Measurements from ENCODE around the gene FASTK.

FASTK gene

DNA sequence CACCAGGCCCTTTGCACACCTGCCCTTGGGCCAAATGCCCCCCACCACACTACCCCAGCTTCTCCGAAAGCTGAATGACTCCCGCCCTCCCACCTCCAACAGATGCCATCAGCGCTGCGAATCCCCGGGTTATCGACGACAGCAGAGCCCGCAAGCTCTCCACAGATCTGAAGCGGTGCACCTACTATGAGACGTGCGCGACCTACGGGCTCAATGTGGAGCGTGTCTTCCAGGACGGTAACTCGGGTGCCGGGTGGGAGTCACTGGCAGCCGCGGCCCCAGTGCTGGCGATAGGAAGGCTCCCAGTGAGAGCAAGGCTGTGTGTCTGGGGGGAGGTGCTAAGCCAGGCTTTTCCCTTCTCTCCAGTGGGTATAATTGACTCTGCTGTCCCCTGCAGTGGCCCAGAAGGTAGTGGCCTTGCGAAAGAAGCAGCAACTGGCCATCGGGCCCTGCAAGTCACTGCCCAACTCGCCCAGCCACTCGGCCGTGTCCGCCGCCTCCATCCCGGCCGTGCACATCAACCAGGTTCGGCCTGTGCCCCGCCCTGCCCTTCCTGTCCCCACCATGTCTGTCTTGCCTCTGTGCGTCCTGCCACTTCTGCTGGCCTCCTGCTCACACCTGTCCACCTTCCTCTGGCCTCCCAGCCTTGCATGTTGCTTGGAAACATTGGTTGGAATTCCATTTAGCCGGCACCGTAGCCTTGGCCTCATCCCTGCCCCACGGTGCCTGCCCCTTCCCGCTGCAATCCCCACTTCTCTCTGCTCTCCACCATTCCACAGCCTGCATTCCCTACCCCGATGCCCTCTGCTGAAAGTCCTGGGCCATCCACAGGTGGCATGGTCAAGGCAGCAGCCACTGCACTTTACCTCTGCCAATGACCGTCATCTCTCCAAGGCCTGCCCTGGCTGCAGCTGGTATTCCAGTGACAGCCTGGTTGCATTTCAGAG lies 37.8 kb upstream of the FASTK start:
- H3K4me3 ChIP-seq (ENCODE audit: low read depth, low read length): no peak overlapping the region
- no peak for TF ChIP-seq CTCF (IDR thresholded peaks at IDR 0.05; ENCODE audit: low read depth, low read length, missing control alignments)

GRCh38 chr7:151117565-151117964 lies 37.0 kb upstream of the FASTK start:
- TF ChIP-seq CTCF (IDR thresholded peaks at IDR 0.05; ENCODE audit: low read depth, low read length, missing control alignments): no peak
- DNase-seq (ENCODE audit: low read depth): no peak
- no peak overlapping the region for H3K4me3 ChIP-seq (ENCODE audit: low read depth, low read length)

More for the DNA sequence above, 37.8 kb upstream of the FASTK start:
- DNase-seq (ENCODE audit: low read depth): no peak

DNA sequence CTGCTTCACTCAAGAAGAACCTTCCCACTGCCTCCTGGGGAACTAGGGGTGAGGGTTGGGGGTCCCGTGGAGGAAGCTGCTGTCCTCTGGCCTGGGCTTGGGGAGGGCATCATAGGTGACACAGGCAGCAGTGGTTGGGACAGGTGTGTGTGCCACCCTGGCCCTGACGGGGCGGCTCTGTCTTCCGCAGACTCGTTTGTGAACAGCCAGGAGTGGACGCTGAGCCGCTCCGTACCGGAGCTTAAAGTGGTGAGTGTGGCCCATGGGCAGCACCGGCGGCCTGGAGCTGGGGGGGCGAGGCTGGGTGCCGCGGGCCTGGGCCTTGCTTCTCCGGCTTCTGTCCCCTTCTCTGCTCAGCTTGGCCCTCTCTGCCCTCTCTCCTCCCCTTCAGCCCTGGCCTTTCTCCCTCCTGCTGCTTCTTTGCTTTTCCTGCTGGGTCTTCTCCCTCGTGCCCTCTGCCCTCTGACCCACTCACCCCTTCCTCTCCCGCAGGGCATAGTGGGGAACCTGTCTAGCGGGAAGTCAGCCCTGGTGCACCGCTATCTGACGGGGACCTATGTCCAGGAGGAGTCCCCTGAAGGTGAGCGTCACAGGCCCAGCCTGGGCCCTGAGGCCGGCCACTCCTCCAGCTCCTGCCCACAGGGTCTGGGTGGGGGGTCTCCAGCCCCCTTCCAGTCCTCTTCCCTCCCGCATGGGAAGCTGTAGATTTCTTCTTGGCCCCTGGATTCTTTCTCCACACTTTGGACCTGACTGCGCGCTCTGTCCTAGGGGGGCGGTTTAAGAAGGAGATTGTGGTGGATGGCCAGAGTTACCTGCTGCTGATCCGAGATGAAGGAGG lies 36.2 kb upstream of the FASTK start:
- no peak overlapping the region for H3K4me3 ChIP-seq (ENCODE audit: low read depth, low read length)
- no peak for DNase-seq (ENCODE audit: low read depth)
- no peak for TF ChIP-seq CTCF (IDR thresholded peaks at IDR 0.05; ENCODE audit: low read depth, low read length, missing control alignments)

DNA sequence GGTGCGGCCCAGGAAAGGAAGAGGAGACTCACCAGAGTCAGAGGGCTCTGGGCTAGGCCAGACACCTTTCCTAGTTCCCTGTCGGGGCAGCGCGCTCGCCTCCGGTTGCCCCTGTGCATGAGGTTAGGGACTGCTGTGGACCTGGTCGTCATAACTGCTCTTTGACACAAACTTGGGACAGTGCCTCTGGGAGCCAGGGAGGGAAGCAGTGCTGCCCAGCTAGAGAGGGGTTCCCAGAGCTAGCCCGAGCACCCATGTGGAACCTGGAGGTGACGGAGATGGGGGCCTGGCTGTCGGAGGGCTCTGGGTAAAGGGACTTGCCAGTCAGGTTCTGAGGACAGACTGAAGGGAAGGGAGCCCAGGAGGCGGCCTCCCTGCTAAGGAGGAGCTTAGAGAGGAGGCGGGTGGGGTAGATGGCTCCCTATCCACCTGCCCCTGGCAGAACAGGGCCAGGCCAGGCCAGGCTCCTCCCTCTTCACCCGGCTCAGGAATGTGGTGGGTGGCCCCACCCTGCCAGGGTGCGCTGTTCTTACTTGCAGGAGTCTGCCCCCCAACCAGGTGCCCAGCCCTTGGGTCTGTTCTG lies 35.3 kb upstream of the FASTK start:
- no peak for TF ChIP-seq CTCF (IDR thresholded peaks at IDR 0.05; ENCODE audit: low read depth, low read length, missing control alignments)
- H3K4me3 ChIP-seq (ENCODE audit: low read depth, low read length): no peak overlapping the region
- no peak for DNase-seq (ENCODE audit: low read depth)

GRCh38 chr7:151115121-151115835 lies 34.7 kb upstream of the FASTK start:
- no peak overlapping the region; the same call in 1 of the 2 replicates for H3K4me3 ChIP-seq (ENCODE audit: low read depth, low read length)
- TF ChIP-seq CTCF (IDR thresholded peaks at IDR 0.05; ENCODE audit: low read depth, low read length, missing control alignments): no peak
- DNase-seq (ENCODE audit: low read depth): no peak

Measured in GM12864 (cell line).